GM12878 (cell line): Measurements from ENCODE around the gene TRPC1. TPM values are rescaled to one million over a fixed set of nuclear protein-coding genes. Genes with fewer than 3 reads are reported as not detected.

Experiments
- ATAC-seq: fragments of 200-7000 bp; cut with Tn5 transposase; 3 replicates; pipeline ENCODE4 v1.9.1; 2020; ENCODE audit warnings: mild to moderate bottlenecking, moderate library complexity
- BruUV-seq: library from RNA; stranded (reverse); fragments of 400-500 nt; replicated peaks from 2 replicates; lab custom pipeline; 2021; lab: Mats Ljungman, UMichigan
- CTCF ChIA-PET: fragments of 300-600 bp; sonication (Branson Sonifier 250); formaldehyde crosslinking; extraction: SDS; loops from one replicate; lab custom pipeline; 2021; ENCODE audit warnings: inconsistent platforms; lab: Yijun Ruan, JAX
- POLR2A ChIA-PET: fragments of 350-600 bp; formaldehyde crosslinking; extraction: SDS; loops from one replicate; lab custom pipeline; 2021; ENCODE audit warnings: inconsistent platforms; lab: Charles Lee
- RAD21 ChIA-PET: fragments of 300-600 bp; sonication (Branson Sonifier 250); formaldehyde crosslinking; loops from one replicate; lab custom pipeline; 2023; ENCODE audit warnings: antibody characterized with exemption; ENCODE audit not compliant: unreplicated experiment; lab: Charles Lee
- SMC1A ChIA-PET: fragments of 300-600 bp; sonication (Branson Sonifier 250); formaldehyde crosslinking; loops from one replicate; lab custom pipeline; 2023; ENCODE audit not compliant: unreplicated experiment, uncharacterized antibody; lab: Charles Lee
- DNase-seq: peaks from one replicate; pipeline ENCODE4 v3.0.0-alpha.2; 2011; ENCODE audit warnings: low read depth, low spot score
- FAIRE-seq: peaks from 3 replicates; lab custom pipeline; 2011; peaks lifted over from hg19 to GRCh38; lab: Jason Lieb, UNC
- H2AFZ ChIP-seq: 2 replicates; pipeline ENCODE4 v1.6.0; 2011; ENCODE audit warnings: low read depth, low read length, control low read depth; ENCODE audit not compliant: control insufficient read depth
- H3K27ac ChIP-seq: 2 replicates; pipeline ENCODE4 v1.5.1; 2011; ENCODE audit warnings: control low read depth; ENCODE audit not compliant: control insufficient read depth, insufficient read depth
- H3K27me3 ChIP-seq, 2 experiments: replicated peaks in 1 of 2; 2 replicates each; pipeline versions ENCODE4 v1.6.0 to v1.6.1; 2011; ENCODE audit warnings: low read length in 1 of 2; ENCODE audit not compliant: control insufficient read depth in 2 of 2, insufficient read depth in 2 of 2
- H3K36me3 ChIP-seq, 2 experiments: 2 replicates each; pipeline ENCODE4 v1.5.1; 2011; ENCODE audit warnings: low read length in 1 of 2; ENCODE audit not compliant: control insufficient read depth in 2 of 2, insufficient read depth in 2 of 2
- H3K4me1 ChIP-seq: 2 replicates; pipeline ENCODE4 v1.6.1; 2011; ENCODE audit warnings: mild to moderate bottlenecking, low read length, moderate library complexity, mixed read lengths; ENCODE audit not compliant: control insufficient read depth, insufficient read depth
- H3K4me2 ChIP-seq: 2 replicates; pipeline ENCODE4 v1.6.0; 2011; ENCODE audit warnings: control low read depth; ENCODE audit not compliant: control insufficient read depth, insufficient read depth
- H3K4me3 ChIP-seq: fragments of 200-600 bp; sonication (generic); 2 replicates; pipeline ENCODE4 v1.5.1; 2016
- H3K79me2 ChIP-seq: 2 replicates; pipeline ENCODE4 v1.6.0; 2011; ENCODE audit warnings: low read length; ENCODE audit not compliant: control insufficient read depth, insufficient read depth
- H3K9ac ChIP-seq: 2 replicates; pipeline ENCODE4 v1.8.0; 2011; ENCODE audit warnings: low read length, control low read depth, mixed read lengths; ENCODE audit not compliant: control insufficient read depth, insufficient read depth
- H3K9me3 ChIP-seq: replicated peaks from 3 replicates; pipeline ENCODE4 v1.5.1; 2011; ENCODE audit warnings: mild to moderate bottlenecking, low read length; ENCODE audit not compliant: control insufficient read depth, insufficient read depth
- H4K20me1 ChIP-seq: 2 replicates; pipeline ENCODE4 v1.6.0; 2011; ENCODE audit not compliant: control insufficient read depth, insufficient read depth
- BHLHE40 ChIP-seq, 2 experiments: fragments of 450-650 bp in 1 of 2; IDR thresholded peaks; 2 replicates each; pipeline ENCODE4 v1.6.1; 2011 to 2017; ENCODE audit warnings: low read depth in 2 of 2, borderline replicate concordance in 1 of 2, improper control_type of control experiment in 1 of 2, low read length in 1 of 2, mild to moderate bottlenecking in 1 of 2
- CBFB ChIP-seq: IDR thresholded peaks from 2 replicates; pipeline ENCODE4 v1.6.1; 2016; ENCODE audit warnings: antibody characterized with exemption, low read depth
- CHD2 ChIP-seq: IDR thresholded peaks from 2 replicates; pipeline ENCODE4 v1.6.1; 2011; ENCODE audit warnings: low read depth, low read length, improper control_type of control experiment, borderline replicate concordance
- DPF2 ChIP-seq: fragments of 450-650 bp; IDR thresholded peaks from 2 replicates; pipeline ENCODE4 v1.6.1; 2017; ENCODE audit warnings: mild to moderate bottlenecking
- EED ChIP-seq: sonication (generic); IDR thresholded peaks from 2 replicates; pipeline ENCODE4 v1.6.1; 2016; ENCODE audit warnings: antibody characterized with exemption, low read depth
- EP300 ChIP-seq, 2 experiments: fragments of 150-350 bp in 1 of 2; IDR thresholded peaks; 2 replicates each; pipeline ENCODE4 v1.6.1; 2011 to 2012; ENCODE audit warnings: low read depth in 2 of 2, low read length in 2 of 2, borderline replicate concordance in 1 of 2, improper control_type of control experiment in 1 of 2, inconsistent platforms in 1 of 2; ENCODE audit not compliant: control insufficient read depth in 1 of 2
- ETV6 ChIP-seq, 2 experiments: fragments of 450-650 bp in 1 of 2; IDR thresholded peaks in 1 of 2; conservative IDR thresholded peaks in 1 of 2; 2 replicates each; pipeline ENCODE4 v1.6.1; 2014; ENCODE audit warnings: antibody characterized with exemption in 1 of 2, borderline replicate concordance in 1 of 2, low read depth in 1 of 2, mild to moderate bottlenecking in 1 of 2, moderate library complexity in 1 of 2
- EZH2 ChIP-seq: IDR thresholded peaks from 2 replicates; pipeline ENCODE4 v1.6.1; 2012; ENCODE audit warnings: low read depth, mild to moderate bottlenecking, control low read depth, inconsistent platforms, low read length, borderline replicate concordance; ENCODE audit not compliant: control insufficient read depth
- HDAC2 ChIP-seq: fragments of 200-600 bp; sonication (generic); IDR thresholded peaks from 2 replicates; pipeline ENCODE4 v1.6.1; 2017
- HDAC6 ChIP-seq: fragments of 200-600 bp; sonication (generic); IDR thresholded peaks from one replicate; pipeline ENCODE4 v1.8.0; 2017; ENCODE audit warnings: antibody characterized with exemption; ENCODE audit not compliant: unreplicated experiment
- MEF2B ChIP-seq: fragments of 450-650 bp; IDR thresholded peaks from 2 replicates; pipeline ENCODE4 v1.6.1; 2018; ENCODE audit warnings: mild to moderate bottlenecking, moderate library complexity; ENCODE audit not compliant: partially characterized antibody, poor library complexity, severe bottlenecking
- NBN ChIP-seq: fragments of 450-650 bp; IDR thresholded peaks from 2 replicates; pipeline ENCODE4 v1.6.1; 2016
- NR2C1 ChIP-seq: fragments of 450-650 bp; IDR thresholded peaks from 2 replicates; pipeline ENCODE4 v1.6.1; 2017; ENCODE audit warnings: antibody characterized with exemption, mild to moderate bottlenecking, moderate library complexity
- NR2F1 ChIP-seq: fragments of 450-650 bp; conservative IDR thresholded peaks from 2 replicates; pipeline ENCODE4 v1.6.1; 2017; ENCODE audit warnings: mild to moderate bottlenecking
- NRF1 ChIP-seq: conservative IDR thresholded peaks from 2 replicates; pipeline ENCODE4 v1.6.1; 2011; ENCODE audit warnings: mild to moderate bottlenecking, low read depth, low read length, improper control_type of control experiment
- SIX5 ChIP-seq: IDR thresholded peaks from 2 replicates; pipeline ENCODE4 v1.6.1; 2011; ENCODE audit warnings: mild to moderate bottlenecking, low read depth, low read length, moderate library complexity; ENCODE audit not compliant: severe bottlenecking
- SKIL ChIP-seq: fragments of 450-650 bp; IDR thresholded peaks from 2 replicates; pipeline ENCODE4 v1.6.1; 2017; ENCODE audit warnings: mild to moderate bottlenecking, low read depth, inconsistent platforms; ENCODE audit not compliant: poor library complexity, severe bottlenecking
- SMC3 ChIP-seq: IDR thresholded peaks from 2 replicates; pipeline ENCODE4 v1.6.1; 2011; ENCODE audit warnings: low read length, improper control_type of control experiment, borderline replicate concordance
- TBL1XR1 ChIP-seq: IDR thresholded peaks from 2 replicates; pipeline ENCODE4 v1.6.1; 2012; ENCODE audit warnings: low read depth, low read length, improper control_type of control experiment
- TCF7 ChIP-seq: IDR thresholded peaks from 2 replicates; pipeline ENCODE4 v1.6.1; 2014; ENCODE audit warnings: antibody characterized with exemption, borderline replicate concordance
- ZBED1 ChIP-seq: IDR thresholded peaks from 2 replicates; pipeline ENCODE4 v1.6.1; 2016; ENCODE audit warnings: borderline replicate concordance
- ZNF207 ChIP-seq: fragments of 450-650 bp; IDR thresholded peaks from 2 replicates; pipeline ENCODE4 v1.6.1; 2014; ENCODE audit warnings: antibody characterized with exemption, mild to moderate bottlenecking, borderline replicate concordance
- WGBS: methylation state at CpG from one replicate; pipeline ENCODE4 v1.1.6; 2016; ENCODE audit warnings: low lambda C conversion rate; ENCODE audit not compliant: insufficient replicate concordance, insufficient coverage; ENCODE audit errors: missing lambda C conversion rate; 5-methylcytosine and 5-hydroxymethylcytosine counted together
- in situ Hi-C: fragments of 300-500 bp; cut with MboI; formaldehyde crosslinking; loops from 9 replicates; pipeline ENCODE4 v1.14.3; 2018; ENCODE audit warnings: mixed read lengths
- intact Hi-C: fragments of 100-400 bp; cut with micrococcal nuclease; formaldehyde crosslinking; loops from one replicate; pipeline ENCODE4 v1.14.2; 2022; ENCODE audit not compliant: unreplicated experiment
- polyA plus RNA-seq, 11 experiments: library from polyadenylated mRNA; depleted of rRNA in 4 of 11; unstranded in 6 of 11; stranded (reverse) in 5 of 11; fragments of >200 nt; fragmentation: Nextera tagmentation in 4 of 11; fragmentation: Illumina TruSeq in 1 of 11; extraction: Ambion mirVana in 4 of 11; extraction: Trizol in 1 of 11; gene quantifications; 1 replicate in 1 of 11; 2 replicates in 10 of 11; pipeline versions ENCODE4 v1.2.1 to v1.2.3, GENCODE V29; 2011 to 2016; ENCODE audit warnings: inconsistent platforms in 2 of 11, missing spikeins in 2 of 11, low read depth in 1 of 11
- total RNA-seq, 4 experiments: library from RNA; depleted of rRNA in 3 of 4; stranded (reverse); fragments of >200 nt in 3 of 4; fragmentation: Illumina TruSeq in 1 of 4; extraction: Trizol in 1 of 4; gene quantifications; 2 replicates each; pipeline versions ENCODE4 v1.2.1 to v1.2.3, GENCODE V29; 2013 to 2021

TRPC1 gene
- total and polyA plus RNA-seq, 10 of the 15 experiments (the other 5 are each of a cell fraction or from before 2014, with no cell fraction given), result 0.05 to 2.9 (median 0.17) TPM

- TF ChIP-seq SMC3, result no peak
- no peak for TF ChIP-seq EP300 (IDR thresholded peaks at IDR 0.05; ENCODE audit: borderline replicate concordance in 1 of 2, control insufficient read depth in 1 of 2, low read depth in 2 of 2, low read length in 2 of 2)
- no peak for TF ChIP-seq ZBED1
- no peak for TF ChIP-seq NBN
- TF ChIP-seq NRF1, result no peak
- no peak for TF ChIP-seq BHLHE40 (IDR thresholded peaks at IDR 0.05; ENCODE audit: borderline replicate concordance in 1 of 2, low read depth in 2 of 2, low read length in 1 of 2)
- no peak for TF ChIP-seq TBL1XR1
- TF ChIP-seq EED, result no peak
- no peak for TF ChIP-seq CBFB
- TF ChIP-seq, all 136 proteins: peak for 0
These were observed 54.1 kb downstream of the TRPC1 start (continued) for GRCh38 chr3:142777927-142778326.

GRCh38 chr3:142778541-142778940 is 54.7 kb downstream of the TRPC1 start:
- CTCF ChIA-PET, result no interaction called here
- no peak for TF ChIP-seq MEF2B
- TF ChIP-seq SKIL, result no peak
- TF ChIP-seq HDAC2, result no peak
- no peak for TF ChIP-seq TCF7
- no peak for TF ChIP-seq NR2C1
- no peak for TF ChIP-seq ETV6 (conservative IDR thresholded peaks at IDR 0.05 in 1 of 2, IDR thresholded peaks at IDR 0.05 in 1 of 2; ENCODE audit: borderline replicate concordance in 1 of 2, low read depth in 1 of 2)
- TF ChIP-seq ZNF207, result no peak
- no peak for TF ChIP-seq HDAC6
- no peak for TF ChIP-seq CHD2
- no peak for TF ChIP-seq DPF2
- TF ChIP-seq SIX5, result no peak
- no peak for TF ChIP-seq EZH2
- TF ChIP-seq NR2F1, result no peak

More at GRCh38 chr3:142778541-142778940, 54.7 kb downstream of the TRPC1 start:
- H2AFZ ChIP-seq, result no peak overlapping the region
- H3K9ac ChIP-seq, result no peak overlapping the region
- no peaks in the 10 kb centered on the region for H4K20me1 ChIP-seq
- RAD21 ChIA-PET, result no interaction called here
- intact Hi-C loops (no loop called here), in situ Hi-C loops (no loop called here)
- no peak overlapping the region for H3K4me2 ChIP-seq
- H3K4me1 ChIP-seq, result no peaks in the 10 kb centered on the region
- ATAC-seq (no peak), FAIRE-seq (no peak), DNase-seq (no peak)
- no peaks in the 10 kb centered on the region for H3K27me3 ChIP-seq
- SMC1A ChIA-PET, result no interaction called here
- no peak overlapping the region for H3K4me3 ChIP-seq
- BruUV-seq, result no TSS peak
- no peaks in the 10 kb centered on the region for H3K36me3 ChIP-seq
- POLR2A ChIA-PET, result no interaction called here
- H3K27ac ChIP-seq, result no peak overlapping the region
- WGBS, result 65% methylated on average over 2 of the region's 2 CpGs
- no peaks in the 10 kb centered on the region for H3K9me3 ChIP-seq
- H3K79me2 ChIP-seq, result no peaks in the 10 kb centered on the region
